Fibroblast of pulmonary artery (primary cell): ENCODE data around the gene POLR3GL.
A peak's percentile ranks its signal among the peaks of the same experiment; 100 is the strongest.

Experiments
- DNase-seq: peaks from one replicate; pipeline ENCODE4 v3.0.0-alpha.2; 2010; ENCODE audit warnings: low read depth
- H3K4me3 ChIP-seq: replicated peaks from 2 replicates; pipeline ENCODE4 v1.5.1; 2011; ENCODE audit warnings: low read depth, mild to moderate bottlenecking, control low read depth, low read length, moderate library complexity
- TF ChIP-seq, protein P1 (sequence below): IDR thresholded peaks from 2 replicates; pipeline ENCODE4 v1.5.1; 2011; ENCODE audit warnings: mild to moderate bottlenecking, control low read depth, low read length, inconsistent platforms; ENCODE audit errors: missing control alignments

POLR3GL gene

DNA sequence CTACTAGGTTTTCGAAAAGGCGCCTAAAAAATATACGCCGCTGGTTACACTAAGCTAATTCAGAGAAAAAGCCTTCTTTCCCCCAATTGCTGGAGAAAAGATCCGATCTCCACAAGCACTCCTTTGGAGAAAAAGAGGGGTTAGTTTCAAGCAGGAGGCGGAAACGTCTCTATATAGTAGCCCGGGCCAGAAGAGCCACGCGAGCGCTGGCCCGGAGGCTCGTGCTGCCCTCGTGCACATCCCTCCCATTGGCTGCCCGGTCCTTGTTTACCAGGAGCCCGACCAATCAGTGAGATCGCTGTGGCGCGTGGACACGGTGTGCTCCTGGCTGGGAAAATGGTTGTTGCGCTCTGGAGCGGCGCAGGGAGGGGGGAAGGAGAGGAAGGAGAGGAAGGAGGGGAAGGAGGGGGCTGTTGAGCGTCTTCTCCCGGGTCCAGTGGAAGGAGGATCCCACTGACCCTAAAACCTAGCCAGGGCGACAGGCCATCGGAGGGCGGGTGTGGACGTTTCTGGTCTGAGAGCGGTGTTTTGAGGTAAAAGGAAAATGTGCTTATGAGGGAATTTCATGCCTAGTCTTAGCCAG is 32.0 kb downstream of the POLR3GL start, which contains the start of gene TXNIP:
Gene TXNIP, minus strand, starts transcription at position 147 of the 583 bp plus-strand sequence. CDS start 313 bp downstream, outside the sequence.
- H3K4me3 ChIP-seq = peak within 1 kb of the TSS; percentile 98
- DNase-seq = peak; percentile 98
- TF ChIP-seq, protein P1, sequence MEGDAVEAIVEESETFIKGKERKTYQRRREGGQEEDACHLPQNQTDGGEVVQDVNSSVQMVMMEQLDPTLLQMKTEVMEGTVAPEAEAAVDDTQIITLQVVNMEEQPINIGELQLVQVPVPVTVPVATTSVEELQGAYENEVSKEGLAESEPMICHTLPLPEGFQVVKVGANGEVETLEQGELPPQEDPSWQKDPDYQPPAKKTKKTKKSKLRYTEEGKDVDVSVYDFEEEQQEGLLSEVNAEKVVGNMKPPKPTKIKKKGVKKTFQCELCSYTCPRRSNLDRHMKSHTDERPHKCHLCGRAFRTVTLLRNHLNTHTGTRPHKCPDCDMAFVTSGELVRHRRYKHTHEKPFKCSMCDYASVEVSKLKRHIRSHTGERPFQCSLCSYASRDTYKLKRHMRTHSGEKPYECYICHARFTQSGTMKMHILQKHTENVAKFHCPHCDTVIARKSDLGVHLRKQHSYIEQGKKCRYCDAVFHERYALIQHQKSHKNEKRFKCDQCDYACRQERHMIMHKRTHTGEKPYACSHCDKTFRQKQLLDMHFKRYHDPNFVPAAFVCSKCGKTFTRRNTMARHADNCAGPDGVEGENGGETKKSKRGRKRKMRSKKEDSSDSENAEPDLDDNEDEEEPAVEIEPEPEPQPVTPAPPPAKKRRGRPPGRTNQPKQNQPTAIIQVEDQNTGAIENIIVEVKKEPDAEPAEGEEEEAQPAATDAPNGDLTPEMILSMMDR = no peak

DNA sequence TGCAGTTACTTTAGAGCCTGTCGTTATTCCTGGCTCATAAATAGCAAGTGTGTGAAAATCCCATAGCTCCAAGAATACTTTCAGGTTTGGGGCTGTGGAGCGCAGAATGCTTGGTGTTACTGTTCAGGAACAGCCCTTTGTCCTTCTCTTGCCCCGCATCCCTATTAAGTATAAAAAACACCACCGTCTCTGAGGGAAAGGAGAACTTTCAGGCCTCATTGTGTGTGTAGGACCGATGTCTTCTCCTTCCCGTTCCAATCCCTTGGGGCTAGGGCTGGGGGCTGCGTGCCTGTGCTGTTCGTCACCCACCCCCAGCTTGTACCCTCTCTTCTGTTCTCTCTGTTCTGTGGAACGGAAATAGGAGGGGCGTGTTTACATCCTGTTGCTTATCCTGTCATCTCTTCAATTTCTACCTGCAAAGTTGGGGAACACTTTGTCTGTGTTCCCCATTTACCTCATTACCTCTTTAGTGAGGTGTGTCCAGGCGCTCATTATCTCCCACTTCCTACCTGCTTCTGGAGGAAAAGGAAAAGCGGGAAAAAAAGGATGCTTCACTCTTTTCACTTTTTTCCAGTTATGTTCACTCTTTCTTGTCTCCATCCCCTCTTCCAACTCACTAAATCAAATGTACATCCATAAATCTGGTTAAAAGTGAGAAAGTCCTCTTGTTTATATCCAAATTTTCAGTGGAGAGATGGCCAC is 32.7 kb downstream of the POLR3GL start:
- TF ChIP-seq, protein P1 = no peak
- no peak for DNase-seq
- peak overlapping the region; percentile 98 for H3K4me3 ChIP-seq

DNA sequence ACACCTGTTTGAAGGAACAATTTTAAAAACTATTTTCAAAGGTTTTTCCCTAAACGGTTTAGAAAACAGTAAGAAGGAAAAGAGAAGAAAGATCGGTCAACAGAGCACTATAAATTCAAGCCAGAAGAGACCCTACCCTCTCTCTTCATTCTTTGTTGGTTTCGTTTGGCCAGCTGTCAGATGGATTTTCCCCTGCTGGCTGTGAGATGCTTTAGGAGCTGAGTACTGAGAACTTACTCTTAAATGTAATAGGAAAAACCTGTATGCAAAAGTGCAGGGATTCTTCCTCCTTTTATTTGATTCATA is 33.2 kb downstream of the POLR3GL start:
- no peak for DNase-seq
- H3K4me3 ChIP-seq = no peak overlapping the region

DNA sequence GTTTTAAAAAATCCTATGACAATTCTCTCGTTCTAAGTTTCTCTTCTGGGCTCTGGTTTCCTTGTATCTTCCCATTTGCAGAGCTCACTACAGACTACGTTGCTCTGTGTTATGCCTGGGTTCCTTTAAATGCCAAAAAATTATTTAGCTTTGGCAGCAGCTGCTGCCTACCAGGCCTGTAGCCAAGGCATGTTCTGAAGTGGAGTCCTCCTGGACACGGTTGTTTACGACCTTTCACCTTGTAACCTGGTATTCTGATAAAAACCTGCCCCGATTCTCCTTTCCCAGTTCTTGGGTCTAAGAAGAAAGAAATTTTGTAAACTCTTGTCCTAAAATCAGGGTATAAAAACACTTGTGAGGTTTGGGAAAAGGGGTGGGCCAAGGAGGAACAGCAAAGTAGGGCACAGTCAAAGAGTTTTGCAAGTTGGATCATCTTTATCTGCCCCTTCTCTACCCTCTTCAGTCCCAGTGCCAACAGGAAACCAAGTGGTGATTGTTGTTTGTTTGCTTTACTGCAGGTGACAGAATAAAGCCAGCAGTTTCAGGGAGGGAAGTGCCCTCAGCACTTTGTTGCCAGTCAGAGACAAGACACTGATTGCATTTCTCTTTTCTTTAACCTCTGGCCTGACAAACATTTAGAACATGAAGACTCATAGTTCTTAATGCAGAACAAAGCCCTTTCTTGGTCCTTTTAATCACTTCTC is 35.0 kb downstream of the POLR3GL start:
- TF ChIP-seq, protein P1 = no peak
- DNase-seq = no peak
- no peak overlapping the region for H3K4me3 ChIP-seq

More for the DNA sequence above, 33.2 kb downstream of the POLR3GL start:
- TF ChIP-seq, protein P1 = no peak

DNA sequence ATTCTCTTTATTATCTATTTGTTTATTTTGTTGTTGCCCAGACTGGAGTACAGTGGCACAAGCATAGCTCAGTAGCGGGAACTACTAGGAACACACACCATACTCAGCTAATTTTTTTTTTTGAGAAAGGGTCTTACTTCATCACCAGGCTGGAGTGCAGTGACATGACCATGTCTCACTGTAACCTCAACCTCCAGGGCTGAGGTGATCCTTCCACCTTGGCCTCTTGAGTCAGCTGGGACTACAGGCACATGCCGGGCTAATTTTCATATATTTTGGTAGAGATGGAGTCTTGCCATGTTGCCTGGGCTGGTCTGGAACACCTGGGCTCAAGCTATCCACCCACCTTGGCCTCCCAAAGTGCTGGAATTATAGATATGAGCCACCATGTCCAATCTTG is 37.2 kb downstream of the POLR3GL start:
- no peak for DNase-seq
- no peak overlapping the region for H3K4me3 ChIP-seq
- TF ChIP-seq, protein P1 = no peak

DNA sequence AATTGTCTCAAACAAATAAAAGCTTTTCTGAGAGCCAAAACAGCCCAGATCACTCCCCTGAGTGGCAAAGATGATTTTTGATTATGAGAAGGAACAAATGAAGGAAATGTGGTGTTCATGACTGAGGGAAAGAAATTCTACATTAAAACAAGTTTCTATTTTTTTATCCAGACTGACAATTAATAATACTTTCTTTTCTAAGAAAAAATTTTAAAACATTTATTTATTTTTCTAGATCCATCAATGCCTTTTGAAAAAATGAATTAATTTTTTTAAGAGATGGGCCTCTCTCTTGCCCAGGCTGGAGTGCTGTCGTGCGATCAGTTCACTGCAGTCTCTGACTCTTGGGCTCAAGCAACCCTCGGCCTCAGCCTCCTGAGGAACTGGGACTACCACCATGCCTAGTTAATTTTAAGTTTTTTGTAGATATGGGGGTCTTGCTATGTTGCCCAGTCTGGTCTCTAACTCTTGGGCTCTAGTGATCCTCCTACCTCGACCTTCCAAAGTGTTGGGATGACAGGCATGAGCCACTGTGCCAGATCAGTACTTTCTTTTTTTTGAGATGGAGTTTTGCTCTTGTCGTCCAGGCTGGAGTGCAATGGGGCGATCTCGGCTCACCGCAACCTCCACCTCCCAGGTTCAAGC is 43.1 kb downstream of the POLR3GL start:
- TF ChIP-seq, protein P1 = no peak

More for the DNA sequence above, 43.1 kb downstream of the POLR3GL start:
- no peak overlapping the region for H3K4me3 ChIP-seq
- no peak for DNase-seq
